ENCODE measurements around the gene HDAC3.
A peak's percentile ranks its signal among the peaks of the same experiment; 100 is the strongest.

The HDAC3 gene

DNA sequence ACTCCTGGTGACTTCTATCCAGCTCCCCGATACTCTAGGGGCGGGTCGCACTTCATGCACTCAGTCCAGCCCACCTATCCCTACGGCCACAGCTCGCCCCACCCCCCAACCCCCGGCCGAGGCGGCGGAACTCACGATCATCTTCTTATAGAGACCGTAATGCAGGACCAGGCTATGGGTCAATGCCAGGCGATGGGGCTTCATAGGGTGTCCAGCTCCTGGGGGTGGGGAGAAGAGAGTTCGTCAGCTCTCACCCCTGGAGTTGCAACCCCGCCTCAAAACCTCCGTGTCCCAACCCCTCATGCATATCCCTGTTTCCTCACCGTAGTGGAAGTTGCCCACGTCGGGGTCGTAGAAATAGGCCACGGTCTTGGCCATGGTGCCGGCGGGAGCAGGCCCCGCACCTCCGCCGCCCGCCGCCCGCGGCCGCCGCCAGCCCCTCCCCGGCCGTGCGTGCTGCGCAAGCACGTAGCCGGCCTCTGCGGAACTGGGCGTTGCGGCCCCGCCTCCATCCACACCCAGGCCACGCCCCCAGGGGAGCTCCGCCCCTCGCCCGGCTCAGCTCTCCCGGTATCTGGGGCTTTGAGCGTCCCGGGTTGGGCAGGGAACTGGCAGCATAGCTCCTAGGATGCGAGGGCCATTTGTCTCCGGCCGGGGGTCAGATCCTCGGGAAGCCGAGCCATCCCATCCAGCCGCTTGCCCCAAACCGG lies at the start of gene HDAC3, which contains the start of gene RELL2:
TSS of gene HDAC3 (minus strand) at position 437 of the 710 bp plus-strand sequence. CDS start at position 378, 59 bp downstream.
TSS of gene RELL2 (plus strand) at position 585 of the 710 bp plus-strand sequence. CDS start 1,229 bp downstream, outside the sequence.
- peak; percentile 90 for DNase-seq (ENCODE audit: low spot score)

DNA sequence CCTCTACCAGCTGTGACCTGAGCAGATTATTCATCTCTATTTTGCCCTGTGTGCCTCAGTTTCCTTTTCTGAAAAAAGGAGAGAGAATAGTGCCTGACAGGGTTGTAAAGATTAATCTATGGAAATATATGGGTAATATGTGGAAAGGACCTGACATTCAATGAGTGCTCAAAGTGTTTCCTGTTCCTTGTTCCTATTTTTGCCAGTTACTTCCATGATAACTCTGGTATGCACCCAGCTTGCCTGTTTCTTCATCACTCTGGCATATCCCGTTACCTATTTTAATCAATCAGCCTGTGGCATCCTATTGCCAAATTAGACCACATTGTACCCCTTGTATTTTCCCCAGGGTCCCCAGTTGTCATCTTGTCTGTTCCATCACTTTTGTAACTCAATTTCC lies 48.9 kb upstream of the HDAC3 start:
- no peak for DNase-seq (ENCODE audit: low spot score)

- DNase-seq (ENCODE audit: low spot score): no peak
Observed at GRCh38 chr5:141683596-141684141, 47.0 kb upstream of the HDAC3 start.

DNA sequence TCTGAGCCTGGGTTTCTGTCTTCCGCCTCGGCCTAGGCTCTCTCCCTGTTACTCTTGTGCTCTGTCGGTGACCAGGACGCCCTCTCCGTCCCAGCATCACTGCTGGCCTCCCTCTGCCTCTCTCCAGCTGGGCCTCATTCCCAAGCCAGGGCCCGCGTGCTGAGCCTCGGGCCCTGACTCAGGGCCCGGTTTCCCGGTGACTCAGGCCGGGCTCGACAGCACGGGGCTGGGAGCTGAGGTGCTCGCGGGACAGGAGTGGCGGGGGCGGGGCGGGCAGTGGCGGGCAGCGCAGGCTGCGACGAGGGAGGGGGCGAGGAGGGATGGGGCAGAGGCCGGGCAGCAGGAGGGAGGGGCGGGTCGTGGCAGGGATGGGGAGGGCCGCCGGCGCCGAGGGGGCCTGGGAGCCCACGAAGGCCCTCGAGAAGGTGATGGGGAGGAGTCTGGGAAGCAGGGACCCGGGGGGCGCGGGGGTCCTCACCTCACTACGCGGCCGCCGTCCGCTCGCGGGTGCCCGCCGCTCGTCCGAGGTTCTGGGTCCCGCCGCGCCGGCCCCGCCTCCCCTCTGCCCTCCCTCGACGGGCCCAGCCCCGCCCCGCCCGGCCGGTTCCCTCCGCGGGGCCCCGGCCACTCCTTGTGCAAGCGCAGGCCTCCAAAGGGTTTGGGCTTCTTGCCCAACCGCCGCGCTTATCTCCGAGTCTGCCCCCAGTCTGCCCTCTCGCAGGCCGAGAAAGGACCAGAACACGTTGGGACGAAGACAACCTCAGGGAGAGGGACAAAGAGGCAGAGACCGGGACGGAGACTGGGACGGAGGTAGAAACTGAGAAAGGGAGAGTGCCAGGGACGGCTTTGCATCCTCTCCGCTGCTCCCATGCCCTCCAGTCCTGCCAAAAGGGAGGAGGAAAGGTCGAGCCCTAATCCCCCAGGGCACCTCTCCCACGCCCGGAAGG lies 45.3 kb upstream of the HDAC3 start, which contains the start of gene ARAP3:
TSS of gene ARAP3 (minus strand) at position 536 of the 947 bp plus-strand sequence. CDS start 1,744 bp downstream, outside the sequence.
- no peak for DNase-seq (ENCODE audit: low spot score)

DNA sequence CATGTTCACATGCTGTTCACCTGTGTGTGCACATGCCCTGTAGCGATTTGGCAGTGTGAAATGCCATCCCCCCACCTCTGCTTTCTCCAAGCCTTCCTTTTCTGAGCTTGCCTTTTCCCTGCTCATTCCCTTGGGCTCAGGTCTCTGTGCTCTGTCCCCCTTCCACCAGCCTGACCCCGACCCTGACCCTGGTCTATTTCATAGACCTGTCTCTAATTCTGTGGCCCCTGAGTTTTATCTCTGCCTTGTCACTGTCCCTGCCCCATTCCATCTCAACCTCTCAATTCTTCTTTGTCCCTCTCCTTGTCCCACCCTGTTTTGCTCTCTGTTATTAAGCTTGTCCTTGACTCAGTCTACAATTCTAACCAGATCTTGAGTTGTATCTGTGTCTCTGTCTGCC lies 44.6 kb upstream of the HDAC3 start:
- DNase-seq (ENCODE audit: low spot score): no peak

- DNase-seq (ENCODE audit: low spot score): no peak
Observed at GRCh38 chr5:141680751-141681201, 44.1 kb upstream of the HDAC3 start.

- DNase-seq (ENCODE audit: low spot score): no peak
Observed at GRCh38 chr5:141680178-141680577, 43.5 kb upstream of the HDAC3 start.

- no peak for DNase-seq (ENCODE audit: low spot score)
Observed at GRCh38 chr5:141677415-141677814, 40.8 kb upstream of the HDAC3 start.

DNA sequence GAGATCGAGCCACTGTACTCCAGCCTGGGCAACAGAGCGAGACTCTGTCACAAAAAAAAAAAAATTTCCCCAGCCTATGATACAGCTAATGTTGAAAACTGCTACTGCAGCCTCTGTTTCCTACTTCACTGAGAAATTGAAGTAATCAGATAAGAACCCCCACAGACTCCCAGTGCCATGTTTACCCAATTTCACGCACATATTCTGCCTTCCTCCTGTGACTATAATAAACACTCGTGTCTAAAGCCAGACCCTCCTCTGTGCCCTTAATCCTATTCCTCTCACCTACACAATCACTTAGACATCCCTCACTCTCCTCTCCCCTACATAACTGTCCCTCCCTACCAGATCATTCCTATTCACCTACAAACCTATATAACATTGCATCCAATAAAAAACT lies 39.0 kb upstream of the HDAC3 start:
- DNase-seq (ENCODE audit: low spot score): no peak

DNA sequence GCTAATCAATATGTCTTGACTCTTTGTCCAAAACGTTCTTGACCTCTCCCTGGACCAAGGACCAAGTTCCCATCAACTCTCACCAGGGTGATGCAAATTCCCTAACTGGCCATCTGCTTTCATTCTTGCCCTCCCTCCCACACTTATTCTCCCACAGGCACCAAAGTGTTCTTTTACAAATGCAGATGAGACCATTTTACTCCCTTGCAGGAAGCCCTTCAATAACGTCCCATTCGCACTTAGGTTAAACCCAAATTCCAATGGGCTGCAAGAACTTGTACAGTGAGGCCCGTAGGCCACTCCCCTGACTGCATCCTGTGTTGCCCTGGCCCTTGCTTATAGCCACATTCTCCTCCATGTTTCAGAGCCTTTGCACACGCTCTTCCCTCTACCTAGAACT lies 38.1 kb upstream of the HDAC3 start:
- no peak for DNase-seq (ENCODE audit: low spot score)

GRCh38 chr5:141672841-141673813 lies 36.5 kb upstream of the HDAC3 start:
- DNase-seq (ENCODE audit: low spot score): peak; percentile 66

- DNase-seq (ENCODE audit: low spot score): no peak
Observed at GRCh38 chr5:141672071-141672840, 35.6 kb upstream of the HDAC3 start.

DNA sequence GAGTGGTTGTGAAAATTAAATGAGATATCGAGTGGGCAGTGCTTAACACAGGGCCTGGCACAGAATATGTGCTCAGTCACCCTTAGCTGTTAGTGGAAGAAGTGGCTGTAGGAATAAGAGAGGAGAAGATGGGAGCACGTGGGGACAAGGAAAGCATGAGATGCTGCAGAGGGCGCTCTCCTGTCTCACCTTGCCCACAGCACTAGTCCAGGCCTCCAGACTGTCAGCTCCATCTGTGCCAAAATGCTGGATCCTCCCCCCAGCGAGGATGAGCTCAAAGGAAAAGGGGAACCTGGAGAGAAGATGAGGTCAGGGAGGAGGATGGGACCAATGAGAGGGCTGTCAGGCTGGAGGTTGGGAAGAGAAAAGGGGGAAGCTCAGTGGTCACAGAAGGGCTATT lies 32.9 kb upstream of the HDAC3 start:
- DNase-seq (ENCODE audit: low spot score): no peak

DNA sequence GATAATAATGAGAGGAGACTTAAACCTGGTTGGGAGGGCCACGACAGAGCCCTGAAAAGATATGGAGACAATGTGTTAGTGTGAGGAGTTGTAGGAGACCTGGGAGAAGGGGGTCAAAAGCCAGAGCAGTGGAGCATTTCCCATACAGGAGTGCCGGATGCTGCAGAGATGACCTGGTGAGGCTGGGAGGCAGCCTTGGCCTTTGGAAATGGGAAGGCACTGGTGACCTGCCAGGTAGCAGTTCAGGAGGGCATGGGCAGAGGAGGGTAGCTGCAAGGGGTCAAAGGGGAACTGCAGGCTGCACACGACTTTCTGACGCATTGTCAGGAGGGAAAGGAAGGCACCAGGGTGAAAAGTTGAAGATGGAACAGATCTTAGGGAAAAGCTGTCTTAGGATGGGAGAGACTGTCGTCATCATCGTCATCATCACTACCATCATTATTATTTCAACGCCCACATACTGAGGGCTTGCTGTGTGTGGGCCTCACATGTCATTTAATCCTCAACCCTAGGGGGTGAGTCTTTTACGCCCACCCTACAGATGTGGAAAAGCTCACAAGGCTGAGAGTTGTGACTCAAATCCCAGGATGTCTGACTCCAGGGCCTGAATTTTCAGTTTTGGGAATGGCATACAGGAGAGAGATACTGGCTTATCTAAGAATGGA lies 32.1 kb upstream of the HDAC3 start:
- peak; percentile 84 for DNase-seq (ENCODE audit: low spot score)

GRCh38 chr5:141665995-141666940 lies 29.6 kb upstream of the HDAC3 start:
- no peak for DNase-seq (ENCODE audit: low spot score)

DNA sequence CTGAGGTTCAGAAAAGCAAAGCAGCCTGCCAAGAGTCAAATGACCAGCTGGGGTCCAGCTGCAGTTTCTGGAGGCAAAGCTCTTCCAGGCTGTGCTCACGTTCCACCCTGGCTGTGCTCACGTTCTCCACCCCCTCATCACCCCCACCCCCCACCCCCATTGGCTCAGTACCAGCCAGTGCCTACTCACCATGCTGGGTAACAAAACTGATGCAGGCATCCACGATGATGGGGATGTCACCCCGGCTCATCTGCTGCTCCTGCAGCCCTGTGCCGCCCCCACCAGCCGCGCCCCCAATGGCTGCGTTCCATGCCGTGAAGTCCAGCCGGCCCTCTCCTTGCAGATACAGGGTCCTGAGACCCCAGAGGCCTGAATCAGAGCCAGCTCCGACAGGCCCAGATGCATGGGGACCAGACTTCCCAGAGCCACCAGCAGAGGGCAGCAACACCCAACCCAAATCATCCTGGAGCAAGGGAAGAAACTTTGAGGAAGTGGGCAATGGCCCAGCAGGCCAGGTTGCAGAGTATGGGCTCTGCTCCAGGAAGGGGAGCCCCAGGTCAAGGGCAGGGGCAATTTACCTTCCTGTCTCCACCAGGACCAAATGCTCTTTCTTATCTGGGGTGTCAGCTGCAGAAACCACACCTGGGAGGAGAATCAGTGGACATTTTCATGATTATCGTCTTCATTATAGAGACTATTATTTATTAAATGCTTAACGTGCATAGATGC lies 28.2 kb upstream of the HDAC3 start:
- DNase-seq (ENCODE audit: low spot score): peak; percentile 52

DNA sequence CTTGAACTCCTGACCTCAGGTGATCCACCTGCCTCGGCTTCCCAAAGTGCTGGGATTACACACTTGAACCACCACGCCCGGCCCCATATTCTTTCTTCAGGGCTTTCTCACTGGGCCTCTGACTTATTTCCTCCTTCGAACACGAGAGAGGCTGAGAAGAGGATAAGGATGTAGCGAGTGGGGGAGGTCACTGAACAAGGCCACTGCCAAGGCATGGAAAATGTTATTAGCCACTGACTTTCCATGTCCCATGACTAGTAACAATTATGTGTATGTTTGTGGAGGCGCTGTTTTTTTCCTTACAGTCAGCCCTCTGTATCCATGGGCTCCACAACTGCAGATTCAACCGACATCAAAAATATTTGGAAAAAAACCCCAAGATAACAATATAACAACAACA lies 26.9 kb upstream of the HDAC3 start:
- DNase-seq (ENCODE audit: low spot score): no peak

- DNase-seq (ENCODE audit: low spot score): no peak
Observed at GRCh38 chr5:141662028-141662427, 25.4 kb upstream of the HDAC3 start.

Data from putamen (tissue), 1 donor.